PC-3 (cell line): ENCODE measurements around the gene POLRMT.

Experiments used
- CTCF ChIP-seq: fragments of 300-600 bp; sonication (generic); conservative IDR thresholded peaks from 2 replicates; pipeline ENCODE4 v1.5.1; 2017; ENCODE audit warnings: antibody characterized with exemption, low read depth, mild to moderate bottlenecking, low read length
- EZH2 ChIP-seq: fragments of 300-600 bp; sonication (generic); IDR thresholded peaks from one replicate; pipeline ENCODE4 v1.6.1; 2017; ENCODE audit warnings: antibody characterized with exemption, mild to moderate bottlenecking, low read length; ENCODE audit not compliant: unreplicated experiment
- EZH2phosphoT487 ChIP-seq: fragments of 300-600 bp; sonication (generic); IDR thresholded peaks from 2 replicates; pipeline ENCODE4 v1.6.1; 2018; ENCODE audit warnings: mild to moderate bottlenecking, antibody characterized with exemption, low read length, borderline replicate concordance

GRCh38 chr19:644363-644762 lies 11.0 kb upstream of the POLRMT start:
- no peak for TF ChIP-seq EZH2
- no peak for TF ChIP-seq CTCF
- TF ChIP-seq EZH2phosphoT487, result no peak
